PC-3 (cell line): ENCODE results near the gene GRB14. TPM values are rescaled to one million over a fixed set of nuclear protein-coding genes. Genes with fewer than 3 reads are reported as not detected.

Experiments
- ATAC-seq: fragments of 200-7000 bp; cut with Tn5 transposase; 2 replicates; pipeline ENCODE4 v1.9.1; 2020; ENCODE audit warnings: mild to moderate bottlenecking, moderate library complexity
- BruUV-seq: library from RNA; stranded (reverse); fragments of 400-500 nt; replicated peaks from 2 replicates; lab custom pipeline; 2021; lab: Mats Ljungman, UMichigan
- CTCF ChIA-PET: fragments of 300-600 bp; sonication (Branson Sonifier 250); formaldehyde crosslinking; loops from one replicate; lab custom pipeline; 2022; ENCODE audit warnings: antibody characterized with exemption; lab: Charles Lee
- POLR2A ChIA-PET: fragments of 300-600 bp; sonication (Branson Sonifier 250); formaldehyde crosslinking; loops from one replicate; lab custom pipeline; 2022; ENCODE audit warnings: antibody characterized with exemption; ENCODE audit not compliant: unreplicated experiment; lab: Charles Lee
- DNase-seq: peaks from one replicate; pipeline ENCODE4 v3.0.0-alpha.2; 2015
- H2AFZ ChIP-seq: fragments of 300-600 bp; sonication (generic); 2 replicates; pipeline ENCODE4 v1.6.0; 2016; ENCODE audit warnings: antibody characterized with exemption, low read length
- H3F3A ChIP-seq: fragments of 300-600 bp; sonication (generic); one replicate; pipeline ENCODE4 v1.6.0; 2017; ENCODE audit warnings: antibody characterized with exemption, low read length, control low read depth, mild to moderate bottlenecking; ENCODE audit not compliant: unreplicated experiment
- H3K27ac ChIP-seq: fragments of 300-600 bp; sonication (generic); 2 replicates; pipeline ENCODE4 v1.5.1; 2016; ENCODE audit warnings: mild to moderate bottlenecking, low read length
- H3K27me3 ChIP-seq: fragments of 300-600 bp; sonication (generic); 2 replicates; pipeline ENCODE4 v1.6.1; 2016; ENCODE audit warnings: low read length, mixed read lengths
- H3K36me3 ChIP-seq: fragments of 300-600 bp; sonication (generic); 2 replicates; pipeline ENCODE4 v1.6.1; 2016; ENCODE audit warnings: low read depth, mixed run types, low read length, mixed read lengths
- H3K4me1 ChIP-seq: fragments of 300-600 bp; sonication (generic); 2 replicates; pipeline ENCODE4 v1.5.1; 2016; ENCODE audit warnings: low read length; ENCODE audit not compliant: insufficient read depth
- H3K4me2 ChIP-seq: fragments of 300-600 bp; sonication (generic); 2 replicates; pipeline ENCODE4 v1.6.0; 2016; ENCODE audit warnings: low read length
- H3K4me3 ChIP-seq: fragments of 300-600 bp; sonication (generic); 2 replicates; pipeline ENCODE4 v1.5.1; 2016; ENCODE audit warnings: mild to moderate bottlenecking, low read length, mixed read lengths
- H3K79me2 ChIP-seq: fragments of 300-600 bp; sonication (generic); 2 replicates; pipeline ENCODE4 v1.6.1; 2017; ENCODE audit warnings: low read length, mixed read lengths
- H3K9ac ChIP-seq: fragments of 300-600 bp; sonication (generic); 2 replicates; pipeline ENCODE4 v1.6.0; 2016; ENCODE audit warnings: mild to moderate bottlenecking, low read length
- H3K9me2 ChIP-seq: fragments of 300-600 bp; sonication (generic); replicated peaks from 2 replicates; pipeline ENCODE4 v1.6.1; 2016; ENCODE audit warnings: mixed run types, low read length, mixed read lengths
- H3K9me3 ChIP-seq: fragments of 300-600 bp; sonication (generic); 2 replicates; pipeline ENCODE4 v1.6.1; 2016; ENCODE audit warnings: low read length, mixed read lengths
- H4K20me1 ChIP-seq: fragments of 300-600 bp; sonication (generic); 2 replicates; pipeline ENCODE4 v1.6.1; 2016; ENCODE audit warnings: low read length, mixed read lengths
- CTCF ChIP-seq: fragments of 300-600 bp; sonication (generic); conservative IDR thresholded peaks from 2 replicates; pipeline ENCODE4 v1.5.1; 2017; ENCODE audit warnings: antibody characterized with exemption, low read depth, mild to moderate bottlenecking, low read length
- EZH2 ChIP-seq: fragments of 300-600 bp; sonication (generic); IDR thresholded peaks from one replicate; pipeline ENCODE4 v1.6.1; 2017; ENCODE audit warnings: antibody characterized with exemption, mild to moderate bottlenecking, low read length; ENCODE audit not compliant: unreplicated experiment
- EZH2phosphoT487 ChIP-seq: fragments of 300-600 bp; sonication (generic); IDR thresholded peaks from 2 replicates; pipeline ENCODE4 v1.6.1; 2018; ENCODE audit warnings: mild to moderate bottlenecking, antibody characterized with exemption, low read length, borderline replicate concordance
- intact Hi-C: fragments of 100-400 bp; cut with micrococcal nuclease; formaldehyde crosslinking; loops from 2 replicates; pipeline ENCODE4 v1.9.0; 2023
- total RNA-seq: library from RNA; depleted of rRNA; stranded (reverse); fragments of >200 nt; gene quantifications from 2 replicates; pipeline ENCODE4 v1.2.3, GENCODE V29; 2014

The GRB14 gene
- total RNA-seq, 1 experiment from 2014 or later, result 0.84 TPM

- Histone ChIP-seq H3K27me3 (peaks cover 72% of the 10 kb centered on the region), H3K36me3 (no peaks in the 10 kb centered on the region), H3K79me2 (no peaks in the 10 kb centered on the region), H4K20me1 (no peaks in the 10 kb centered on the region), H3K27ac (no peak overlapping the region), H3K4me2 (no peak overlapping the region), H3K9me2 (no peaks in the 10 kb centered on the region), H2AFZ (no peak overlapping the region), H3K9me3 (no peaks in the 10 kb centered on the region), H3F3A (no peaks in the 10 kb centered on the region), H3K4me3 (no peak overlapping the region), H3K4me1 (no peaks in the 10 kb centered on the region), H3K9ac (no peak overlapping the region)
- ChIA-PET CTCF (no interaction called here), POLR2A (no interaction called here)
- DNase-seq (no peak), ATAC-seq (no peak)
- intact Hi-C loops, result no loop called here
- no TSS peak for BruUV-seq
- TF ChIP-seq EZH2 (no peak), CTCF (no peak), EZH2phosphoT487 (no peak)
Observed at GRCh38 chr2:164569378-164569777, 51.9 kb downstream of the GRB14 start.

GRCh38 chr2:164568317-164568716 is 53.0 kb downstream of the GRB14 start:
- H3K4me2 ChIP-seq, result no peak overlapping the region
- no peak overlapping the region for H3K9ac ChIP-seq
- no peaks in the 10 kb centered on the region for H3K79me2 ChIP-seq
- ATAC-seq (no peak), DNase-seq (no peak)
- no TSS peak for BruUV-seq
- intact Hi-C loops, result no loop called here
- H3K27ac ChIP-seq, result no peak overlapping the region
- H3F3A ChIP-seq, result no peaks in the 10 kb centered on the region
- TF ChIP-seq EZH2, result no peak
- TF ChIP-seq CTCF, result no peak
- no peak for TF ChIP-seq EZH2phosphoT487
- ChIA-PET POLR2A (no interaction called here), CTCF (no interaction called here)
- H3K4me1 ChIP-seq, result no peaks in the 10 kb centered on the region
- H2AFZ ChIP-seq, result no peak overlapping the region
- H3K36me3 ChIP-seq, result no peaks in the 10 kb centered on the region
- no peak overlapping the region for H3K4me3 ChIP-seq
- H4K20me1 ChIP-seq, result no peaks in the 10 kb centered on the region
- no peaks in the 10 kb centered on the region for H3K9me3 ChIP-seq
- peaks cover 80% of the 10 kb centered on the region for H3K27me3 ChIP-seq
- no peaks in the 10 kb centered on the region for H3K9me2 ChIP-seq

- no peaks in the 10 kb centered on the region for H3K36me3 ChIP-seq
- no peak overlapping the region for H2AFZ ChIP-seq
- no peaks in the 10 kb centered on the region for H3F3A ChIP-seq
- no peaks in the 10 kb centered on the region for H3K9me2 ChIP-seq
- no peak overlapping the region for H3K4me3 ChIP-seq
- no peak overlapping the region for H3K27ac ChIP-seq
- ChIA-PET CTCF (no interaction called here), POLR2A (no interaction called here)
- no peak for DNase-seq
- intact Hi-C loops, result no loop called here
- TF ChIP-seq EZH2phosphoT487 (no peak), CTCF (no peak), EZH2 (no peak)
- H4K20me1 ChIP-seq, result no peaks in the 10 kb centered on the region
- no peak overlapping the region for H3K9ac ChIP-seq
- H3K9me3 ChIP-seq, result no peaks in the 10 kb centered on the region
- no peaks in the 10 kb centered on the region for H3K4me1 ChIP-seq
- no peak overlapping the region for H3K4me2 ChIP-seq
- ATAC-seq, result no peak
- peaks cover 81% of the 10 kb centered on the region for H3K27me3 ChIP-seq
- H3K79me2 ChIP-seq, result no peaks in the 10 kb centered on the region
- no TSS peak for BruUV-seq
Observed at GRCh38 chr2:164567335-164567989, 53.8 kb downstream of the GRB14 start.
